HG03097 (cell line): ENCODE measurements around the gene GP5.

Source experiments
- ATAC-seq: cut with Tn5 transposase; IDR thresholded peaks from one replicate; pipeline ENCODE4 v1.9.1; 2021; ENCODE audit not compliant: unreplicated experiment, low FRiP score

GP5 gene, protein sequence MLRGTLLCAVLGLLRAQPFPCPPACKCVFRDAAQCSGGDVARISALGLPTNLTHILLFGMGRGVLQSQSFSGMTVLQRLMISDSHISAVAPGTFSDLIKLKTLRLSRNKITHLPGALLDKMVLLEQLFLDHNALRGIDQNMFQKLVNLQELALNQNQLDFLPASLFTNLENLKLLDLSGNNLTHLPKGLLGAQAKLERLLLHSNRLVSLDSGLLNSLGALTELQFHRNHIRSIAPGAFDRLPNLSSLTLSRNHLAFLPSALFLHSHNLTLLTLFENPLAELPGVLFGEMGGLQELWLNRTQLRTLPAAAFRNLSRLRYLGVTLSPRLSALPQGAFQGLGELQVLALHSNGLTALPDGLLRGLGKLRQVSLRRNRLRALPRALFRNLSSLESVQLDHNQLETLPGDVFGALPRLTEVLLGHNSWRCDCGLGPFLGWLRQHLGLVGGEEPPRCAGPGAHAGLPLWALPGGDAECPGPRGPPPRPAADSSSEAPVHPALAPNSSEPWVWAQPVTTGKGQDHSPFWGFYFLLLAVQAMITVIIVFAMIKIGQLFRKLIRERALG

DNA sequence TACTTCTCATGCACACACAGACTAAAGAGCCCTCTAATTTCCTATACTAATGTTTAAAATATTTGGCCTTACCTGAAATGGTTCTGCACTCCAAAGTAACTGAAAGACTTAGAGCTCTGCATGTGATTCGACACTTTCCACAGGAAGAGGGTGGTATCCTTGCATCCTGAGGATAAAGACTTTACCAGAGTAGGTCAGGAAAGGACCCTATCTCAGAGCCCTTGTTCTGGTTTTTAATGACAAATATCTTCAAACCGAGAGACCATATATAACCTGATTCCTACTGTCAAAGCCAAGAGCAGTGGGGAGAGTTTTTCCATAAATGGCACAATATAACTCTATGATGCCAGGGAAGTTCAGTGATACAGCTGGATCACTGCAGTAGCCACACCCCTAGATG lies at the start of gene GP5:
Gene GP5, minus strand, starts transcription at position 101 of the 400 bp plus-strand sequence. CDS start 984 bp downstream, outside the sequence.
- no peak for ATAC-seq

DNA sequence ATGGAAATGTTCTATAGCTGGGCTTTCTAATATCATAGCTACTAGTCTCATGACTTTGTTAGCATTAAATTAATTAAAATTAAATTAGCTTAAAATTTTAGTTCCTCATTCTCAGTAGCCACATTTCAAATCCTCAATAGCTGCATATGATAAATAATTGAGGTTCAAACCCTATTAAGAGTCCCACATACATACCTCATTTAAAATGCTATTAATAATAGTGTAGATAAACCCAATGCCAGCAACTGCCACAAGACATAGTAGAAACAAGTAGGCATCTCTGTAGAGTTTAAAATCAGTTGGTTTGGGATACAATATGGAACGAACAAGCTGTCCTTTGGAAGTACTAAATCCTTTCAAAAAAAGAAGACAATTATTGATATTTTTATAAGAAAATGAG lies 48.6 kb upstream of the GP5 start:
- ATAC-seq, result no peak

DNA sequence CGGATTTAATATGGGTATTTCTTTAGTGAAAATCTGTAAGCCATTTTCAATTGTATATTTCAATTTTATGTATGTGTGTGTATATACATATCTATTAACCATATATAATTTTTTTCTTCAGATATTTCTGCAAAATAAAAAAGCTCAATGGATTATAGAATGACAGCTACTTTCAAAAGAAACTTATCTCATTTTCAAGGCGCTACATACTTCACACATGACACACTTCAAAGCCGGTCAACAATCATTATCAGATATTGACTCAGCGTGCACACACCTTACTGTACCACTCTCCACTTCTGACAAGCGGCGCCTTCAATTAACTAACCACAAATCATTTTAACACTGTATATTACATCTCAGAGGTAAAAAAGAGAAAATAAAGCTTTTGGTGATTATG lies 48.1 kb upstream of the GP5 start:
- ATAC-seq, result no peak

DNA sequence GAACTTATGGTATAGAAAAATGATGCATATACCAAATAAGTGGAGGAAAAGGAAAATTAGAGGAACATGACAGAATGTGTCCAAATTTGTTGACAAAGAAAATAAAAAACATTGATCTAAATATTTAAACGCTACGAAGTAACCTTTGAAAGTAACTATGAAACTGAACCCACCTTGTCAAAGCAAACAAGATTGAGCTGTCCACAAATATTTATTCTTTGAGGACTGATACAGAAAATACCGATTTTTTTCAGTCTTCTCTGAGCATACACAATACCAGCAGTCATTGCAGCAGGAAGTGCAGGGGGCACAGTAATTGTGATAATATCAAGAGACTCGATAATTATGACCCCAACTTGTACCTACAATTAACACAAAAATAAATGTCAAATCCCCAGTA lies 47.7 kb upstream of the GP5 start:
- no peak for ATAC-seq

DNA sequence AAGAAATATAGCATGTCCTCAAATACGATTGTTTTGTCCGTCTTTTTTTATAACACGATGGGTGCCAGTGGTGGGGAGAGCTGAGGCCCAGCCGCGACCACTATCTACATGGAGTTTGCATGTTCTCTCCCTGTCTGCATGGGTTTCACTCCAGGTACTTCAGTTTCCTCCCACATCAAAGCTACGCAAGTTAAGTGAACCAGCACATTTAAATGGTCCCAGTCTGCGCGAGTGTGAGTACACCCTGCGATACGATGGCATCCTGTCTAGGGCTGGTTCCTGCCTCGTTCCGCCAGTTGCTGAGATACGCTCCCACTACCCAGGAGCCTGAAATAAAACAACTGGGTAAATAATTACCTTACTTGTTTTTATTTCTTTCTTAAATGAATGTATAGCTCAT lies 47.1 kb upstream of the GP5 start:
- no peak for ATAC-seq

DNA sequence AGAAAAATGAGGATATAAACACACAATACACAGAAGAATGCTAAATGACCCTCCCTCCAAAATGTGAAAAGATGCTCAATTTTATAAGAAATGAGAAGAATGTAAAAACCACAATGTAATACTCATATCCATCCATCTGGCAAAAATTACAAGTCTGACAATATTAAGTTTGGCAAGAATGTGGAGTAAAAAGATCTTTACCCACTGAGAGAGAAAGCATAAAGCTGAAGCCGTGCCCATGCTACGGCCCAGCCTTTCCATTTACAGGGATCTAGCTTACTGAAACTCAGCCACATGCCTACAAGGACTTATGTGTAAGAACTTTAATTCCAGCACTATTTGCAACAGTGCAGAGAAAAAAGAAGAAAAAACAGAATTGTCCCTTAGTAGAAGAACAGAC lies 44.8 kb upstream of the GP5 start:
- ATAC-seq, result no peak

DNA sequence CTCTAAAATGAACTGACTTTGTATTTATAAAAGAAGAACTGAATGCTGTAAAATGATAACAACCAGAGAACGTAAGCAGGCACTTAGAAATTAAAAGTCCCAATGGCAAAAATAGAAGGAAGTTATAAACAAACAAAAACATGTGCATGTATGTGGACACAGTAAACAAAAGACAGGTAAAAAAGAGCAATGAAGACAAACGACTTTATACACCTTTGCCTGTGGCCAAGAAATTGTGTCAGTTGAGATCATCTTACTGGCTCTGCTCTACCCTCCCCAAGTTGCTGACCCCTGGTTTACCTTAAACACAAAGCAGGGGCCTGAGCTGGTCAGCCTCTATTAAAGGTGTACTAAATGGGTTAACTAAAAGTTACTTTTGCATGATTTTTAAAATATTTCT lies 41.7 kb upstream of the GP5 start:
- no peak for ATAC-seq

DNA sequence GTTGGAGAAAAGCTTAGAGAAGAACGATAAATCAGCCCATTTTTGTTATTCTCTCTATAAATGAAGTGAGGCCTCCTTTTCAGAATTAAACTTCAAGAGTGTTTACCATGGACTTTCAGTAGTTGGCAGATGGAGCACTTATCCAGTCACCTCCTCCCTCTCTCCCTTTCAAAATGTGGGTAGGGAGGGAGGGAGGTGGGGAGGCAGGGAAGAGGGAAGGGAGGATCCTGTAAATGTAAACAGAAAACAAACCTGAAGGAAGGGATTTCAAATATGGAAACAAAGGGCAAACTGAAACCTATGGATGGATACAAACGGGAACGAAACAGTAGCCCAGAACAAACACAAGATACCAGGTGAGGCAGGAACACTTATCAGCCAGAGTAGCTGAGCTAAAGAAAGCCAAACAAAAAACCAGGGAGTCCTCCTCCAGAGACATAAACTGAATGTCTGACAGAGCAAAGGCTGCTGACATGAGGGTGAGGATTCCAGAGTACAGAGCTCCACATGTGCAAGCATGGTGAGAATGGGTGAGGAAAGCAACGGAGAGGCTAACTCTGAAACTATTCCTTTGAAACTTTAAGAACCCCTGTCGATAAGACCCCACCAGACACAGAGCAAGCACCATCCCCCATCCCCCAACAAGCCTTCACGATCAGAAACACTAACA lies 41.0 kb upstream of the GP5 start:
- no peak for ATAC-seq

DNA sequence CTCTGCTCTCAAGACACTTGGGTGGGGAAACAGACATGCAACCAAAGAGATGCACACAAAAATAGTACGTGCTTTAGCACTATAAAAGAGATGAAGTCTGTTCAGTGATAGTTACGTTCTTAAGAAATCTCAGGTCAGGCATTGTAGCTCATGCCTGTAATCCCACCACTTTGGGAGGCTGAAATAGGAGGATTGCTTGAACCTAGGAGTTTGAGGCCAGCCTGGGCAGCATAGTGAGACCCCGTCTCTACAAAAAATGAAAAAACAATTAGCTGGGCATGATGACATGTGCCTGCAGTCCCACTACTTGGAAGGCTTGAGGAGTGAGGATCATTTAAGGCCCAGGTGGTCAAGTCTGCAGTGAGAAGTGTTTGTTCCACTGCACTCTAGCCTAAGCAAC lies 35.4 kb upstream of the GP5 start:
- ATAC-seq, result no peak

DNA sequence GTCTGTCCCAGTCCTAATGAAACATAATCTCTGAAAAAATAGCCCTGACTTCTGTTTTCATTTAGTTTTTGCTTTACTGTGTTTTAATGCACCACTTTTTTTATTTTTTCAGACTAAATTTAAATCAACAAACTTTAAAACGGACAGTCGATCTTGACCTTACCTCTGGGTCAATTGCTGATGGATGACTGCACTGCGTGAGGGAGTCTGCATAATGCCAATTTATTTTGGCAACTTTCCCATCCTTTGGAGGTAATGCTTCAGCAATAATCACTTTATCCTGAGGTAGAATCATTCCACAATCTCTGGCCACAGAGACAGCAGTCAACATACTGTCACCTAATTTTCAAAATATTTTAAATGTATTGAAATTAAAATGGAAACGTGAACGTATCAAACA lies 32.5 kb upstream of the GP5 start:
- no peak for ATAC-seq

DNA sequence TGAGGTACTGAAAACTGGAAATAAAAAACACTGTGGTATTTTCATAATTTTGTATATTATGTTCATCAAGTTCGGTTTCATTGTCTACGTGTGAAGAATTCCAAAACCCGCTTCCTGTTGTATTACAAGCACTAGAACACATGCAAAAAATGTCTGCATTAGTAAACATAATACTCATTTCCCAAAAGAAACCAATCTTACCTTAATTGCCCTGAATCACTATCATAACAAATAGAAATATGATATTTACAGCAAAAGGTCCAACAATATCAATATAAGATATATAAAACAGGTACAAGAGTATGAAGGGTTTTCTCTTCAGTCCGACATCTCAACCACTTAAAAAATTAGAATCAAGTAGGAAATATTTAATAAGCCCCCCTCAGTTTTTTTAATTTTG lies 26.3 kb upstream of the GP5 start:
- no peak for ATAC-seq

DNA sequence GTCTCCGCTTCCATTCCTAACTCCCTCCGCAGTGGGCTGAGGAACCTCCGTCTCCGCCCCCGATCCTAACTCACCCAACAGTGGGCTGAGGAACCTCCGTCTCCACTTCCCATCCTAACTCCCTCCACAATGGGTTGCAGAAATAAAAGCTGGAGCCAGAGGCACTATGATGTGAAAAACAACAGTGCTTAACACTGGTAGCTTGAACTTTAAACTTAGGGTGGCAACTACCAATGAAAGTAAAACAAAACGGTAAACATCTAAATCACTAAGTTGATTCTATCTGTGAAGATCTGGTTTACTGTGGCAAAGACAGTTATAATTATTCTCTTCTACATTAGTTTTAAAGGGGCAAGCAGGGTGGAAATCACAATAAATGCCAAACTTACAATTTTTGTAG lies 25.9 kb upstream of the GP5 start:
- ATAC-seq, result no peak

DNA sequence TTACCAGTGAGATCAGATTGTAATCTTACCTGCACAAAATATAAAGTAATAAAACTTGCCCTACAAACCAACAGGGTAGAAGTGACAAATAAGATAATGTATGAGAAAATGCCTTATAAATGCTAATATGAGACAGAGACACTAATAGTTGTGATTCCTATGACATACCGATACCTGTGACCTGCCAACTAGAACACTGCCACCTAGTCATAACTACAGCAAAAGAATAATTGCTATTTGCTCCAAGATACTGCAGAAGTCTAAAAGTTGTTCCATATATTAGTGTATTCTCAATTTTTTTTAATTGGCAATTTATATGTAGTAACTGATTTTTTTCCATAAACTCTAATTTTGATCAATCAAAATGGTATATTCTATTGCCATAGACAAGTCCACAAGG lies 25.3 kb upstream of the GP5 start:
- ATAC-seq, result no peak

DNA sequence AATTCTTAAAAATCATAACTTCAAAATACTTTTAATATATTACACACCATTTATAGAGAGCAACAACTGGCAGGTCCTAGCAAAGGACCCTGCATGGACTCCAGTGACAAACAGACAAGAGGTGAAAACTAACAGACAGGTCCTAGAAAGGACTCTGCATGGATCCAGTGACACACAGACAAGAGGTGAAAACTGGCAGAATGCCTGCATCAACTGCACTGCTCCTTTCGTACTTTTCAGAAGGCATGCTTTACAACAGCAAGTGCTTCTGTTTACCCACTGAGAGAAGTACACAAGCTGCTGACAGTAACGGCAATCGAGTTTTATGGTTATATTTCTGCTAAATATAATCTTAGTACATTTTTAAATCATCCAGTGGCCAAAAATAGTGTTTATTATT lies 24.3 kb upstream of the GP5 start:
- no peak for ATAC-seq

DNA sequence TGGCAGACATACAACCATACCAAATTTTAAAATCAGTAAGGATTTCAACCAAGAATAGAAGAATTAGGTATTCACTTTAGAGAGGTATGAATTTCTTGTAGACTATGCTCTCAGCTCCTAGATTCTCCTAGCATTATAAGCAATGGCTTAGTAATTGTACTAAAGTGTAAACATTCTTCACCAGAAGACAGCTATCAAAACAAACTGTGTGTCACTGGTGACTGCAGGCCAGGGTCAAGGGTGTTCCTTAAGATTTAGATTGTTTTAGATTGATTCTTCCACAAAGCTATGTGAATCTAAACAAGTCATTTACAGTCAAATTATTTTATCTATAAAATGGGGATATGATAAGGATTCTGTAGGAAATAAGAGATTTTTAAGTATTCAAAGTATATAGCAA lies 23.1 kb upstream of the GP5 start:
- no peak for ATAC-seq

DNA sequence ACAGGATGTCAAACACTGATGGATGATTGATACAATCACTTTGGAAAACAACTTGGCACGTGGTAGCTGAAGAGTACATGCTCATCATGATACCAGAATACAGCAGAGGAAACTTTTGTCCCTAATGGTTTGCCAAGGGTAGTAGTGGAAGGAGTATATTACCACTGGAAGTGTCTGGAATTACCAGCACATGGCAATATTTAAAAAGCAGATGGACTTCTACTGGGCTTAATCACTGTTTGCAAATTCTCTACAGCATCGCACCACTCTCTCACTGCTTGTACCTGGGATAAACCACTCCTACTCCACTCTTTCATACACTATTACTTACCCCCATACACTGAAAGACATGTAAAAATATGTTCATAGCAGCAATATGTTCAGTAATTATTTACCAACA lies 19.6 kb upstream of the GP5 start:
- ATAC-seq, result no peak

DNA sequence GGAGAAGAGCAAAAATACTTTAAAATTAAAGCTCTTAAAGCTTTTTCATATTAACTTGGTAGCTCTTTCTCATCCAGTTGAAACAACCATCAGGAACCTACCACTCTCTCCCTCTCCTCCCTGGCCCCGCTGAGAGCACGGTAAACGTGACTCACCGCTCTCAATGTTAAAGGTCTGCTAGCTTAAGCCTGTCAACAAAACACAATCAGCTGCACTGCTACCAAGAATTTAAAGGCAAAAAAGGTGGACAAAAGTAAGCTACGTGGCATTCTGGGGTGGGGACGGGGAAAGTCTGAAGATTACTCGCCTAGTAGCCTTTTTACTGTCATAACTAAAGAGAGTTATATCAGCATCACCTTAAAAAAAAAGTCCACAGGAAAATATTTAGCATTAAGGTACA lies 8.4 kb upstream of the GP5 start:
- no peak for ATAC-seq

DNA sequence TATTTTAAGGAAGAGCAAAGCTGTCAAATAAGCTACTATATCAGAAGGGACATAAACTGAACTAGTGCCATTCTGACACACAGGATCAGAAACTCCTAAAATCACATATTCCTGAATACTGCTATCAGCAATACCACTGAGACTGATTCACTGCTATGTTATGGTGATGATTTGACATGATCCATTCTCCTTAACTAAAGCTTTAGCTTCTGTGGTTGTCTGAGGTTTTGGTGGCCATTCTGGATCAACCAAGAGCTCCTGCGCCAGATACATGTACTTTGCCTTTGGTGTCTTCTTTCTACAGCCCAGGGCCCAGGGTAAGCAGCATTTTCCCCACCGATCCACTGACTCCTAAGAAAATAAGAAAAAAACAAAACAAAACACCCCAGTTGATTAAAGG lies 6.7 kb upstream of the GP5 start:
- no peak for ATAC-seq

DNA sequence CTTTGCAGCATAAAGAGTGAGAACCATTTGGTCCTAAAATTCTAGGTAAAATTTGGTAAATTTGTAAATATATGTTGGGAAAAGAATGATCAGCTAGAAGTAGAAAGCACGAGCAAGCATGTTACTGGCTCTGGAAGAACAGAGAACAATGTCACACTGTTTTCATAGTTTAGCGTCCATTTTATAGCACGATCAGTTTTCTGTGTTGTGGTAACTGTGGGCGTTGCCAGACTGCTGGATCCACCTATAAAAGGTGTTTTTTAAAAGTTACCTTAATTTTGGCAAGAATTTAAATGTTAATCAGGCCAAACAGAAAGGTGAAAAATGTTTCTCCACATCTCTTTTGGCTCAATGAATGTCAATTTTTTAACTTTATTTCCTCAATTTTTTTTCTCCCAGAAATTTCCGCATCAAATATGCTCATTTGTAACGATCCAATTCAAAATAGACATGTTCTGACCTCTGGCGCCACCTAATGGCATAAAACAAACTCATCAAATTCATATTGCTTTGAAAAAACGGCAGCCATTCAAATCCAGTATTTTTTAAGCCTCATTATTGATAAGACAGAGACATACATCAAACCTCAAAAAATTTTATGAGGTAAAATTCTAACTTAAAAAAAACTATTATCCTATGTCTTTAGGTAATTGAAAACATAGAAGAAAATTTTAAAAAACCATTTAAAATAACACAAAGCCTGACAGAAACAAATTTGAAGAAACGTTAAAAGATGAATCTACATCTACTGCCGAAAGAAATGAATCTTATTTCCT lies 5.5 kb upstream of the GP5 start:
- no peak for ATAC-seq

DNA sequence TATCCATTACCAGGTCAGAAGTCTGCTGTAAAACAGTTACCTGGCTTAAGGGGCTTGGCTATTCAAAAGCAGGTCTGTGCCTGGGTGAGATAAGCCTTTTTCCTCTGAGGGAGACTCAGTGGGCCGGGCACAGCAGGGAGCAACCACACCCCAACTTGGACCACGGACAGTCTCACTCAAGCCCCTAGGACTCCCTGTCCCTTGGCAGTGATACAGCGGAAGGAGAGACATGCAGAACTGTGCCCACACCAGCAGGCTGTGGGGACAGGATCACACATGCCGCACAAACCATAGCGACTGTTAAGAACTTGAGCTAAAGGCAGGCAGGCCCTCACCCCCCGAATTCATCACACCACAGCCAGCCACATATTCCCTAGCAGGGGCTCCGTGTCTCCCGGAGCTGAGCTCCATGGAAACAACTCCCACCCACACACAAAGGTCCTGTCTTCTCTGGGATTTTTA lies 2.8 kb upstream of the GP5 start:
- ATAC-seq, result no peak

DNA sequence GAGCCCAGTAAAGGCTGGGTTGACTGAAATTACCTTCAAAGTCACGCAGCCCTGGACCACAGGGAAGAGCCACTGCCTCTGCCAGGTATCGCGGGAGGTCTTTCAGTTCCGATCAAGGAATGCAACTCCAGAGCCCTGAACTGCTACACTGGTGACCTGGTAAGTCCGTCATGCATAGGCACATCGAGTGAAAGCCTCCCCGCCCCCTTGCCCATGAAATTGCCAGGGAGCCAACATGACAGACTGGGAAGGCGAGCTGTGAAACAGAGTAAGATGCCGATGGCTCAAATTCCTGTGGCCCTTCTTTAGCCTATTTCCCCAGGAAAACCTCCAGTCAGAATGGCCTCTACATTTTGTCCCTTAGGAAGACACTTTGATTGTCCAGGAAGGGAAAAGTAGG lies 2.3 kb upstream of the GP5 start:
- no peak for ATAC-seq
